HEK293 (cell line): ENCODE data around the gene MNT.

Source experiments
- CTCF ChIA-PET: fragments of 350-600 bp; formaldehyde crosslinking; extraction: SDS; loops from one replicate; lab custom pipeline; 2021; ENCODE audit warnings: antibody characterized with exemption; lab: Yijun Ruan, JAX
- POLR2A ChIA-PET: fragments of 300-600 bp; formaldehyde crosslinking; extraction: SDS; loops from one replicate; lab custom pipeline; 2020; ENCODE audit warnings: antibody characterized with exemption, inconsistent platforms; lab: Yijun Ruan, JAX
- H3K27ac ChIP-seq: fragments of 200-500 bp; sonication (Bioruptor generic); 2 replicates; pipeline ENCODE4 v1.5.1; 2014; ENCODE audit warnings: low read depth, low read length, control low read depth, inconsistent platforms; ENCODE audit errors: extremely low read depth
- H3K36me3 ChIP-seq, 2 experiments: fragments of 200-500 bp in 1 of 2; sonication (Bioruptor generic) in 1 of 2; 1 replicate in 1 of 2; 2 replicates in 1 of 2; pipeline ENCODE4 v1.5.1; 2014 to 2017; ENCODE audit warnings: inconsistent platforms in 2 of 2, low read length in 2 of 2; ENCODE audit not compliant: control insufficient read depth in 2 of 2, insufficient read depth in 1 of 2
- H3K4me1 ChIP-seq: fragments of 200-500 bp; sonication (Bioruptor generic); 2 replicates; pipeline ENCODE4 v1.5.1; 2014; ENCODE audit warnings: mild to moderate bottlenecking, low read length, inconsistent platforms; ENCODE audit not compliant: control insufficient read depth, insufficient read depth
- H3K4me3 ChIP-seq: 2 replicates; pipeline ENCODE4 v1.5.1; 2011; ENCODE audit warnings: low read depth, mild to moderate bottlenecking, control low read depth, low read length, moderate library complexity
- H3K9me3 ChIP-seq: fragments of 200-500 bp; sonication (Bioruptor generic); 2 replicates; pipeline ENCODE4 v1.5.1; 2014; ENCODE audit warnings: low read depth, low read length, inconsistent platforms; ENCODE audit not compliant: control insufficient read depth, insufficient read depth
- GLIS1 ChIP-seq: fragments of 450-650 bp; formaldehyde crosslinking; IDR thresholded peaks from 2 replicates; pipeline ENCODE4 v1.5.1; 2016; ENCODE audit warnings: missing biosample characterization, missing genetic modification characterization
- GLIS2 ChIP-seq: fragments of 450-650 bp; formaldehyde crosslinking; IDR thresholded peaks from 2 replicates; pipeline ENCODE4 v1.5.1; 2016; ENCODE audit warnings: missing biosample characterization, missing genetic modification characterization
- KLF1 ChIP-seq: fragments of 450-650 bp; formaldehyde crosslinking; IDR thresholded peaks from 2 replicates; pipeline ENCODE4 v1.5.1; 2016; ENCODE audit warnings: missing biosample characterization, missing genetic modification characterization
- KLF16 ChIP-seq: fragments of 450-650 bp; formaldehyde crosslinking; IDR thresholded peaks from 2 replicates; pipeline ENCODE4 v1.5.1; 2017; ENCODE audit warnings: missing biosample characterization, missing genetic modification characterization
- KLF9 ChIP-seq: fragments of 450-650 bp; formaldehyde crosslinking; IDR thresholded peaks from 2 replicates; pipeline ENCODE4 v1.5.1; 2016; ENCODE audit warnings: missing biosample characterization, missing genetic modification characterization, low read depth
- PRDM1 ChIP-seq: fragments of 450-650 bp; formaldehyde crosslinking; IDR thresholded peaks from 2 replicates; pipeline ENCODE4; 2016; ENCODE audit warnings: missing biosample characterization, missing genetic modification characterization
- PRDM10 ChIP-seq: fragments of 450-650 bp; formaldehyde crosslinking; IDR thresholded peaks from 2 replicates; pipeline ENCODE4 v1.5.1; 2016; ENCODE audit warnings: missing biosample characterization, missing genetic modification characterization
- TCF7L2 ChIP-seq: IDR thresholded peaks from 2 replicates; pipeline ENCODE4 v1.6.1; 2011; ENCODE audit warnings: low read depth, mild to moderate bottlenecking, inconsistent platforms, low read length, moderate library complexity, borderline replicate concordance
- ZEB2 ChIP-seq: fragments of 450-650 bp; formaldehyde crosslinking; IDR thresholded peaks from 2 replicates; pipeline ENCODE4 v1.5.1; 2016; ENCODE audit warnings: missing biosample characterization, missing genetic modification characterization
- ZFP69B ChIP-seq: fragments of 450-650 bp; formaldehyde crosslinking; IDR thresholded peaks from 2 replicates; pipeline ENCODE4 v1.5.1; 2016; ENCODE audit warnings: missing biosample characterization, missing genetic modification characterization
- ZNF10 ChIP-seq: fragments of 450-650 bp; formaldehyde crosslinking; IDR thresholded peaks from 2 replicates; pipeline ENCODE4 v1.5.1; 2017; ENCODE audit warnings: missing biosample characterization, missing genetic modification characterization
- ZNF114 ChIP-seq: fragments of 450-650 bp; formaldehyde crosslinking; IDR thresholded peaks from 2 replicates; pipeline ENCODE4 v1.5.0; 2017; ENCODE audit warnings: missing biosample characterization, missing genetic modification characterization
- ZNF449 ChIP-seq: fragments of 450-650 bp; formaldehyde crosslinking; IDR thresholded peaks from 2 replicates; pipeline ENCODE4 v1.5.1; 2017; ENCODE audit warnings: missing biosample characterization, mild to moderate bottlenecking, missing genetic modification characterization, moderate library complexity
- ZNF48 ChIP-seq: fragments of 450-650 bp; formaldehyde crosslinking; IDR thresholded peaks from 2 replicates; pipeline ENCODE4 v1.5.1; 2016; ENCODE audit warnings: missing biosample characterization, missing genetic modification characterization
- ZNF488 ChIP-seq: fragments of 450-650 bp; formaldehyde crosslinking; IDR thresholded peaks from 2 replicates; pipeline ENCODE4 v1.5.1; 2016; ENCODE audit warnings: missing biosample characterization, missing genetic modification characterization
- ZNF518A ChIP-seq: fragments of 450-650 bp; formaldehyde crosslinking; conservative IDR thresholded peaks from 2 replicates; pipeline ENCODE4 v1.5.1; 2016; ENCODE audit warnings: low read depth, missing biosample characterization, missing genetic modification characterization
- ZNF544 ChIP-seq: fragments of 450-650 bp; formaldehyde crosslinking; IDR thresholded peaks from 2 replicates; pipeline ENCODE4 v1.5.0; 2017; ENCODE audit warnings: missing biosample characterization, missing genetic modification characterization
- ZNF580 ChIP-seq: fragments of 450-650 bp; formaldehyde crosslinking; IDR thresholded peaks from 2 replicates; pipeline ENCODE4 v1.5.1; 2016; ENCODE audit warnings: missing biosample characterization, missing genetic modification characterization

The MNT gene

GRCh38 chr17:2347805-2348685 is 52.8 kb downstream of the MNT start (continued):
- TF ChIP-seq ZNF488, result no peak
- TF ChIP-seq TCF7L2, result no peak
- TF ChIP-seq ZEB2 (tag by site-specific recombination), result peak; percentile 87
- TF ChIP-seq ZNF48 (tag by site-specific recombination), result no peak
- peak; percentile 58; the same call in 1 of the 2 replicates for TF ChIP-seq GLIS2 (tag by site-specific recombination)
- 0 out of 2 replicates have a peak, but pooled peaks have one; percentile 40 for TF ChIP-seq ZFP69B (tag by site-specific recombination)
- no peak for TF ChIP-seq KLF16 (tag by site-specific recombination)
- TF ChIP-seq KLF1, result peak; percentile 56; the same call in 1 of the 2 replicates
- peak; percentile 47; the same call in 1 of the 2 replicates for TF ChIP-seq PRDM10 (tag by site-specific recombination)
- TF ChIP-seq GLIS1 (tag by site-specific recombination), result peak; percentile 95

GRCh38 chr17:2346475-2346874 is 54.4 kb downstream of the MNT start:
- H3K27ac ChIP-seq, result 0 out of 2 replicates have a peak overlapping the region, but pooled peaks have one; percentile 19
- POLR2A ChIA-PET, result interaction anchor here (0.7 to 3.8 kb wide), 3 partner anchors 9 to 576 kb away, joined by 5 to 49 read pairs (median 7); partner anchors contain the start of genes SGSM2, SMG6, SRR and TSR1
- TF ChIP-seq PRDM10 (tag by site-specific recombination), result no peak
- no peak for TF ChIP-seq ZNF114 (tag by site-specific recombination)
- no peak for TF ChIP-seq ZNF544 (tag by site-specific recombination)
- TF ChIP-seq PRDM1 (tag by site-specific recombination), result no peak
- no peak for TF ChIP-seq ZNF580
- TF ChIP-seq KLF9, result no peak
- no peak for TF ChIP-seq ZNF449
- TF ChIP-seq ZNF10 (tag by site-specific recombination), result no peak
- no peak for TF ChIP-seq ZNF518A

More at GRCh38 chr17:2346475-2346874, 54.4 kb downstream of the MNT start:
- H3K9me3 ChIP-seq, result no peaks in the 10 kb centered on the region
- CTCF ChIA-PET, result interaction anchor here (0.6 to 0.8 kb wide), 3 partner anchors 12 to 75 kb away, joined by 3 to 4 read pairs (median 3); no protein-coding TSS in a partner anchor
- peaks cover 0 to 22% of the 10 kb centered on the region in 2 experiments; a peak in 2 of 3 replicates for H3K36me3 ChIP-seq
- H3K4me3 ChIP-seq, result no peak overlapping the region
- peaks cover 12% of the 10 kb centered on the region for H3K4me1 ChIP-seq
